GM19023 (cell line): ENCODE data around the gene ELFN2.

ENCODE experiments used
- ATAC-seq: cut with Tn5 transposase; IDR thresholded peaks from one replicate; pipeline ENCODE4 v1.9.1; 2021; ENCODE audit warnings: mild to moderate bottlenecking, moderate library complexity; ENCODE audit not compliant: unreplicated experiment

ELFN2 gene

DNA sequence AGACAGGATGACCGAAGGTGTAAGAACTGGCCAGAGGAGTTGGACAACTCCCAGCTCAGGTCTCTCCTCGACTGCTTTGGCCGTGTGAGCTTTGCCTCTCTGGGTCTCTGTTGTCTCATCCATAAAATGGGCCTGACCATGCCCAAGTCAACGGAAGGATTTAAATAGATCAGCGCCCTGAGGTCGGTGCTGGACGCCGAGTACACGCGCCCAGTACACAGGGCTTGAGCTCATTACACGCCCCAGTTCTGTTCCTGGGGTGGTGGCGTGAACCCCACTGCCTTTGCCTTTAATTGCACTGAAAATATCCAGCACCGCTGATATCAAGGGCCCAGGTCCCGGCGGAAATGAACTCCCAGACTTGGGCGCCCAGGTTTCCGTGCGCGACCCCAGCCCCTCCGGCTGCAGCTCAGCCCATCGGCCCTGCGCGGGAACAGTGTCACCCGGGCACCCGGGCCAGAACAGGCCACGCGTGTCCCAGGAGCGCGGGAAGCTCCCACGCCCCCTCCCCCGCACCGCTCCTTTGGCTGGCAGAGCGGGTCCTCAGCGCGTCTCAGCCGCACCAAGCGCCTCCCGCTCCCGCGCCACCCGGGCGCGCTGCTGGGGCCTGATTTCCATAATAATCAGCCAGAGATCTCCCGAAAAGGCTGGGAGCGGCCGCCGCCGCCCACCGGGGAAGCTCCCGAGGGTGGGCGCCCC lies 102.8 kb downstream of the ELFN2 start:
- no peak for ATAC-seq

DNA sequence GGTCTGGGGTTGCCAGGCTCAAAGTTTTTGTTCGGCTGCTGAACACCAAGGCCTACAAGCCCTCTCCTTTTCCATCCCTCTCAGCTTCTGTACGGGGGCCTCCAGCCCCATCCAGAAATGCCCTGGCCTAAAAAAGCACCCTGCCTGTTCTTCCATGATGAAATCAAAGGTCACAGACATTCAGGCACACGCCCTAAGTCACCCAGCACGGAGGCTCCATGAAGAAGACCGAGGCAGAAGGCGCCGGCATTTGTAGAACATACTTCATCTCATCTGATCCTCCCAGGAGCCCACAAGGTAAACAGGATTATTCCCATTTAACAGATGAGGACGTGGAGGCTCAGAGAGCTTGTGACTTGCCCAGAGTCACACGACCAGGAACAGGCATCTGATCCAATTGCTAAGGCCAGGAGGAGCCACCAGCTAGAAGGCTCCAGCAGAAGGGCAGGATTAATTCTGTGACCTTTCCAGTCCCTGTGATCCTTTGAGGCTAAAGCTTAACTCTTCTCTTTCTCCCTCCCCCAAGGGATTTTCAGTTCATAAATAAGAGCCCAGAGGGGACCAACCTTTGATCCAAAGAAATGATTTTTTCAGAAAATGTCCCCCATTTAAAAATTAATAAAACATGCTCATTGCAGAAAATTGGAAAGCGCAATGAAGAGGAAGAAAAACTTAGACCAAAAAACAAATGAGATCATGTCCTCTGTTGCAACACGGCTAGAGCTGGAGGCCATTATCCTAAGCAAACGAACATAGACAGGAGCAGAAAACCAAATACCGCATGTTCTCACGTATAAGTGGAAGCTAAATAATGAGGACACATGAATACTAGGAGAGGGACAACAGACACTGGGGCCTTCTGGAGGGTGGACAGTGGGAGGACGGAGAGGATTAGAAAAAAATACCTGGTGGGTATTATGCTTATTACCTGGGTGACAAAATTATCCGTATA lies 106.3 kb downstream of the ELFN2 start:
- no peak for ATAC-seq

GRCh38 chr22:37319469-37319868 lies 107.8 kb downstream of the ELFN2 start:
- no peak for ATAC-seq

DNA sequence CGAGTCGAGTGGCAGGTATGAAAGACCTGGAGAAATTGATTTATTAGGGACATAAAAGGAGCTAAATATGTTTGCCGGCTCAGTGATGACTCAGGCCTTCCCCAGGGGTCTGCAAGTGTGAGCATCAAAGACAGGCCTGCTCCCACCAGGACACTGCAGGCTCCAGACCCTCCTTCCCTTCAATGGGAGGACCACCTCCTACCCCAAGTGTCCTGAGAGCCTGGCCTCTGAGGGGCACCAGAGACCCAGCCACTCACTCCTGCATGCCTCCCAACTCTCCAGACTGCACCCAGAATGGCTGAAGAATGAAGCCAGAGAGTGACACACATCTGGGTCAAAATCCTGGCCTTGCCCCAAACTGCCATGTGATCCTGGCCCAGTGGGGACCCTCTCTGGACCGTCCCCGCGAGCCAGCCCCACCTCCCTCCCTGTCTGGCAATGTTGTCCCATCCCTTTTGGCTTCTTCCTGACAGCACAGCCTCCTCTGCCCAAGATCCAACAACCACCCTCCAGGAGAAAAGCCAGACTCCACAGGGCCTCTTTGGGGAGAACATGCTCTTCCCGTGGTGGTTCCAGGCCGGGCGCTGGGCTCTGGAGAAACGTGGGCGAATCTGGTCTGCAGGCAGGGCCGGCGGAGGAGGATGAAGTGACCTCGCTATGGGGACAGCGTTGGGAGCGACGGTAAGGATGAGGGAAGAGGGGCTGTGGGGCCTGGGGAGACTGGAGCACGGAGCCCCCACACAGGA lies 108.7 kb downstream of the ELFN2 start:
- no peak for ATAC-seq
